EH (cell line): ENCODE measurements around the gene CEBPA.

Source experiments
- DNase-seq: peaks from one replicate; pipeline ENCODE4 v3.0.0-alpha.2; 2015; ENCODE audit warnings: low read depth

The CEBPA gene

DNA sequence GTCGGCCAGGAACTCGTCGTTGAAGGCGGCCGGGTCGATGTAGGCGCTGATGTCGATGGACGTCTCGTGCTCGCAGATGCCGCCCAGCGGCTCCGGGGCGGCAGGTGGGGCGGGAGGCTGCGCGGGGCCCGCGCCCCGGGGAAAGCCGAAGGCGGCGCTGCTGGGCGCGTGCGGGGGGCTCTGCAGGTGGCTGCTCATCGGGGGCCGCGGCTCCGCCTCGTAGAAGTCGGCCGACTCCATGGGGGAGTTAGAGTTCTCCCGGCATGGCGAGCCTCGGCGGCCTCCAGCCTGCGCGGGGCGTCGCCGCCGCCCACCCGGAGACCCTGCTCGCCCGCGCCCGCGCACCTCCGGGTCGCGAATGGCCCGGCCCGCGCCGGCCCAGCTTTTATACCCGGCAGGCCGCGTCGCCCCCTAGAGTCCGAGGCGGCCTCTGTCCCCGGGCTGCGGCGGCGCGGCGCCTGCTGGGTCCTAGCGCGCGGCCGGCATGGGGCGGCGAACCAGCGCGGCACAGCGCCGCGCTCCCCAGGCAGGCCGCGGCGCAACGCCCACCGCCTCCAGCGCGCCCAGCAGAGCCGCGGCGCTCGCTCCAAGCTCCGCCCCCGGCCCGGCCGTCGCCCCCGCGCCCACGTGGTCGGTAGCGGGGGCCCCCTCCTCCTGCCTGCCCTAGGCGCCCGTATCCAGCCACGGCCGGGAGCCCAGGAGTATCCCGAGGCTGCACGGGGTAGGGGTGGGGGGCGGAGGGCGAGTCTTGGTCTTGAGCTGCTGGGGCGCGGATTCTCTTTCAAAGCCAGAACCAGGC, at the start of gene CEBPA:
Gene CEBPA, minus strand, starts transcription at position 360 of the 799 bp plus-strand sequence. Its CDS starts 120 bp downstream, at position 240.
- peak; percentile 80 for DNase-seq

DNA sequence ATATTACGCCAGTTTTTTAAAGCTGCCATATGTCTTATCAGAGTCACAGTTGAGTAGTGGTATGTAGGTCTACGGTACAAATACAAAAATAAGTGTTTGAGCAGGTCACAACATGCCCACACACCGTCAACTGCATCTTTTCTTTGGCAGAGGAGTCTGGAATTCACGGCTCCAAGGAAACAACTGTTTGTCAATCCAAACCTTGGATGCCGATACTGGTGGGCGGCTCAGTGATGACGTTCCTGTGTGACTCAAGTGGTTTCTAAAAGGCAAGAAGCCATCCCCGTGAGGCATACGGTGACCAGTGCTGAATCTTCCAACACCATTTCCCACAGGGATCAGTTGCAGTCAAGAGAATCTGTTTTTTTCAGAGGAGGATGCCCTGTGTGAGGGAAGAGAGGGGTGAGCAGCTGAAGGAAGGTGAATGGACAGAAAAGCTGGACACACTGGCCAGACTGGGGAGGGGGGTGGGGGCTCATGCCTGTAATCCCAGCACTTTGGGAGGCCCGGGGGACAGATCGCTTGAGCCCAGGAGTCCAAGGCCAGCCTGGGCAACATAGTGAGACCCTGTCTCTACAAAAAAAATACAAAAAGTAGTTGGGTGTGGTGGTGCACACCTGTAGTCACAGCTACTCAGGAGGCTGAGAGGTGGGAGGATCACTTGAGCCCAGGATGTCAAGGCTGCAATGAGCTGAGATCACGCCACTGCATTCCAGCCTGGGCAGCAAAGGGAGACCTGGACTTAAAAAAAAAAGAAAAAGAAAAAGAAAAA, 48.4 kb upstream of the CEBPA start:
- peak; percentile 37 for DNase-seq

DNA sequence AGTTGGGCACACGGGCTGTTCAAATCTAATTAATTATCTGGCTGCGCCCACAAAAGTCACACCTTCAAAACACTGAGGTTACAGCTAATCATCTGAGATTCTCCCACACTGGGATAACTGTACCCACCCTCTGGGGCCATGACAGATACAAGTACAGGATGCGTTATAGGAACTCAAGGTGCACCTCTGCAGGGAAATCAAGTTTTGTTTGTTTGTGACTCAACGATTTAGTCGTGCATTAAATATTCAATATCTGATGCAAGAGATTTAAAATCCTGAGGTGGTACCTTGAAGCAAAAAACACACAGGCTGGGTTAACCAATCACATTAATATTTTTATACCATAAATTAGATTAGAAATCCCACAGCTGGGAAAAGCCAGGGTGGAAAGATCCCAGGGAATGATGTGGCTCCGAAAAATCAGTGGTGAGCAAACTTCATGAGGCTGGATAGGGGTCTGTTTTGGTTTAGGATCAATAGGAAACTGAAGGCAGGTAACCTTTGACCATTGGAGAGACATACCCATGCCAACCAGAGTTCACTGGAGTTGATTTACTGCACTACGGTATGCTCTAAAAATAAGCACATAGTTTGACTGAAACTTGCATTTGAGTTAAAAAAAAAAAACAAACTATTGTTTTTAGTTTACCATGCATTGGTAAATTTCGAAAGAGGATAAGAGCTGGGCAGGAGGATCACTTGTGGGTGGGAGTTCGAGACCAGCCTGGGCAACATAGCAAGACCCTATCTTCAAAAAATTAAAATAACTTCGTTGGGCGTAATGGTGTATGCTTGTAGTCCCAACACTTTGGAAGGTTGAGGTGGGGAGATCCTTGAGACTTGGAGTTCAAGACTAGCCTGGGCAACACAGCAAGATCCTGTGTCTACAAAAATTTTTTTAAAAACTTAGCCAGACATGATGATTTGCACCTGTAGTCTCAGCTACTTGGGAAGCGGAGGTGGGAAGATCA, 47.3 kb upstream of the CEBPA start:
- DNase-seq: no peak

DNA sequence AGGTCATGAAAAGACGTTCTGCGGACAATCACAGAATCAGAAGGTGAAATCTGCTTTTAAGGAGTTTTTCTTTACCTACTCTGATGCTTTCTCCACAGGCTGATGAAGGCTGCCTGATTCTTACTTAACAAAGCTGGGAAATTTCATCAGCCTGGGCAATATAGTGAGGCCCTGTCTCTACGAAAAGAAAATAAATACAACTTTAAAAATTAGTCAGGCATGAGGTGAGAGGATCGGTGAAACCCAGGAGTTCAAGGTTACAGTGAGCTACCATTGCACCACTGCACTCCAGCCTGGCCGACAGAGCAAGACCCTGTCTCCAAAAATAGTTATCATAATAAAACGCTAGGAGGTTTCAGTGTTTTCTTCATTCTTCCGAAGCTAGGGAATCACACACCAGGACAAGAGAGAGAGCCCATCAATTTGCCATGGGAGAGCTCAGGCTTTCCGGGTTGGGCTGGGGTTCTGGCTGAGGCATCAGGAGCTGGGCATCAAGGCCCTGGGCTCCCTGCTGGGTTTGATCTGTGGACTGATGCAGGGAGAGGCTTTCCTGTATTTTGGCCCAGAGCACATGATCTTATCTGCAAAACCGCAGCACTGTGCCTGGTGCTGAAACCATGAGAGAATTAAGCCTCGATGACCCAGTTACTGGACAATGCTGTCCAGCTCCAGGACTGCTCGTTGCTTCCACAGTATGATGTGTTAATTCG, 46.1 kb upstream of the CEBPA start:
- DNase-seq: peak; percentile 48

DNA sequence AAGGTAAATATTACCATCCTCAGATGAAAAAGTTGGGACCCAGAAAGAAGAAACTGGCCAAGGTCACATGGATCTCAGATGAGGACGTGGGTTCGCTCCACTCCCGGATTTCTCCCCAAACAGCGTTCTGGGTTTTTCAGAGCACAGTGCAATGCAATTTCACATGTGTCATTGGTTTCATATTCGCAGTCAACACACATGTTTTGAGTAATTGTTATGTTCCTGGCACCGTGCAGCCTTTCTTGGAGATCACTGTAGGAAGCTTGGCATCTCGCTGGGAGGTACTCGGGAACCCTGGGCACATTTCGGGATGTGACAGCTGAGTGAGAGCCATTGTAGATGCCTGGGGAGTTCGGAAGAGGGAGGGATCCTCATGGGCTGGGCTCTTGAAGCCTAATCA, 45.0 kb upstream of the CEBPA start:
- no peak for DNase-seq

DNA sequence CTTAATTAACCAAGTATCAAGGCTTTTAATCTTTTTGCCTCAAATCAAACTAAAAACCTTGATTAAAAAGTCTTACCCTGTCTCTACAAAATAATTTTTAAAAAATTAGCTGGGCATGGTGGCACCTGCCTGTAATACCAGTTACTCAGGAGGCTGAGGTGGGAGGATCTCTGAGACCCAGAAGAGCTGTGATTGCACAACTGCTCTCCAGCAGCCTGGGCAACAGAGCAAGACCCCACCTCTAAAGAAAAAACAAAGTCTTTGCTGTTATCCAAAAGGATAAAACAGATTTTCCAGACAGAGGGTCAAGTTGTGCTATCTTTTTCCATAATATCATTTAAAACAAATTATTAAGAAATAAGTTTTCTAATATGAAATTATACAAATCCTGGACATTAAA, 44.3 kb upstream of the CEBPA start:
- DNase-seq: no peak

DNA sequence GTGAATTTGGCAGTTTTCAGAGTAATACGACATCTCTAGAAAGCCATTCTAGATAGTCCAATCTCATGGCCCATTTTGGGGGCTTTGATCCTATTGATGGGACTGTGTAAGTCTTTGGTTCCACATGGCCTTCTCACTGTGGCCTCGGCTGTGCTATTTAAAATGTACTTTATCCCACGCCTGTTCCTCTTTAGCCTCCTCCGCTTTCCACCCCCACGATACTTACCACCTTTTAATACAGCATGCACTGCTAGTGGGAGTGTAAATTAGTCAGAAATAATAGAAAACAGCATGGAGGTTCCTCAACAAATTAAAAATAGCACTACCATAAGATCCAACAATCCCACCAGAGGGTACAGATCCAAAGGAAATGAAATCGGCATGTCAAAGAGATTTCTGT, 42.8 kb upstream of the CEBPA start:
- no peak for DNase-seq

DNA sequence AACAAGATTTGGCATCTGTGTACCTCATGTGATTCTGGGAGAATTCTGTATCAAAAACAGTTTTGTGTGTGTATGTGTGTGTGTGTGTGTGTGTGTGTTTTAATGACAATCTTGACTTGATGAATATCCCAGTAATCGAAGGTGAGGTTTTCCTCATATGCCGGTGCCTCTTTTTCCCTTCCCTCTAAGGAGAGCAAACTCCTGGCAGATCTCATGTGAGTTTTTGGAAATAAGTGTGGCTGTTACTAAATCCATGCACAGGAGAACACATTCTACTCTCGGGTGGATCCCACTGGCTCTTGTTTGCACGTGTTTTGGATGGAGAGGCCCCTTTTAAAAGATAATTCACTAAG, 42.2 kb upstream of the CEBPA start:
- DNase-seq: no peak

DNA sequence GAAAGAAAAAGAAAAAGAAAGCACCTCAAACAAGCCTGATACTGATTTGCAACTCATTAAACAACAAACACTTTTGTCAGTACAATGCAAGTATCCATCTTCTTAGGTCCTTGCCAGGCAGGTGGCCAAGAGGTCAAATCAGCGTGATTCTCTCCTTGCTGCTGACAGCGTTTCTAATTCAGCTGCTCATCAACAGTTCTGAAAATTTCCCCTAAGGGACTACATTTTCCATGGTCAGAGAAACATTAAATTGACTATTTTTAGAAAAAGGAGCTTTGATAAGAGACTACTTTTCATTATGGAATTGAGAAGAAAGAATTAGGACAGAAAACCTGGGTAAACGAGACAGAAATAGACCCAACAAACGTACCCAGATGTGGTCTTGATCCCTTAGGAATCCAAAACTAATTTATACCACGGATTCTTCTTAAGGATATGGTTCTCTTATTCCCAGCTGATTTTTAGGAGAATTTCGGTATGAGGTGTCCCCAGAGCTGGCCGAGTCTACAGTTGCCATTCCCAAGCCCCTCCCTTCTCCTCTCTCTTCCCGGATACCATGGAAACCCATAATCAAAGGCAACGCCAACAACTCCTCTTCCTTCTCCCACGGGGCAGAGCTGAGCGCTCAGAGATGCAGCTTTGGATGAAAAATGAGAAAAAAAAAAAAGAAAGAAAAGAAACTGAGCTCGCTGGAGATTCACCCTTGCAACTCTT, 41.7 kb upstream of the CEBPA start:
- DNase-seq: peak; percentile 22

DNA sequence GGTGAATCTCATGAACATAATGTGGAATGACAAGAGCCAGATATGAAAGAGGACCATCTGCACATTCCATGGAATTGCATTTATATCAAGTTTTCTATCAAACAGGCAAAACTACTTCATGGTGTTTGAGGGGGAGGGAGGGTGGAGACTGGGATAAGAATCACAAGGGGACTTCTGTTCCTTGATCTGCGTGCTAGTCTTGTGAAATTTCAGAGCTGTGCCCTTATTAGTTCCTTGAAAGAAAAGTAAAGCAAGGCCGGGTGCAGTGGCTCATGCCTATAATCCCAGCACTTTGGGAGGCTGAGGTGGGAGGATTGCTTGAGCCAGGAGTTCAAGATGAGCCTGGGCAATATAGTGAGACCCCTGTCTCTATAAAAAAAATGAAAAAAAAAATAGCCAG, 41.0 kb upstream of the CEBPA start:
- no peak for DNase-seq

DNA sequence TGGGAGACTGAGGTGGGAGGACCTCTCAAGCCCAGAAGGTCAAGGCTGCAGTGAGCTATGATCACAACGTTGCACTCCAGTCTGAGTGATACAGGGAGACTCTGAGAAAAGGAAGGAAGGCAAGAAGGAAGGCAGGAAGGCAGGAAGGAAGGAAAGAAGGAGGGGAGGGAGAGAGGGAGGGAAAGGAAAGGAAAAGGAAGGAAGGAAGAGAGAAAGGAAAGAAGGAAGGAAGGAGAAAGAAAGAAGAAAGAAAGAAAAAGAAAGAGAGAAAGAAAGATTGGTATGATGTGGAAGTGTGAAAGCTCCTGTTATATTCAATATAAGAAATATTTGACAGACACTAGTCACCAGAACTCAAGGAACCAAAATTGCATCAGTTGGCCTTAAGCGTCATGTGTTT, 38.7 kb upstream of the CEBPA start:
- no peak for DNase-seq

DNA sequence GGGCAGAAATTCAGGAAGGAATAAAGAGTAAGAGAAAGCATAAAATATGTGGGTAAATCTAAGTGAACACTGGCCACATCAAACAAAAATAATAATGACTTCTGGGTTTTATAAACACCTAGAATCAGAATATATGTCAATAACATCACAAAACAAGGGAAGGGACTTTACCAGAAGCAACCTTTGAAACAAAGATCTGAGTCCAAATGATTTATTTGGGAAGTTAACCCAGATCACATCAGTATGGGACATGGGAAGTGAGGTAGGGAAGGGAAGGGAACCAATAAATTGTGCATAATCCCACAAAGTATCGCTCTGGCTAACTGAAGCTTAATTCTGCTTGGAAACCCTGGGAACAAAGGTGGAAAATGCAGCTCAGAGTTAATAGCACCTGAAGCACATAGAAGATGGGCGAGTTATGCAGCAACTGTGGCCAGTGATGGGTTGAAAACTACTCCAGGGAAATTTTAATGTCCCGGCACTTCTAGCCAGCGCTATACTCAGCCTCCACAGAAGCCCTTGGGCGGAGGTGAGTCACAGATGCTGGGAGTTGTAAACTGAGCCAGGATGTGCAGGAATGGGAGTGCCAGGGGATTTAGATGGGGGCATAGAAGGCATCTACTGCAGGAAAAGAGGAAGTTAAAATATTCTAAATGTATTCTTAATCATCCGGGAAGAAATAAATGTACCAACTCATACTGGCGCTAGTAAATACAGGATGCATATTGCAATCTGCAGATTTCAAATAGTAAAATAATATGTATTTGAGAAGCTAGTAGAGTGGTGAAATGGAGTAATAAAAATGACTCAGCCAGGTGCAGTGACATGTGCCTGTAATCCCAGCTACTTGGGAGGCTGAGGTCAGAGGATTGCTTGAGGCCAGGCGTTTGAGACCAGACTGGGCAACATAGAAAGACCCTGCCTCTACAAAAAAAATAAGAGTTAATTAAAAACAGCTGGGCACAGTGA, 37.0 kb upstream of the CEBPA start:
- peak; percentile 6 for DNase-seq

DNA sequence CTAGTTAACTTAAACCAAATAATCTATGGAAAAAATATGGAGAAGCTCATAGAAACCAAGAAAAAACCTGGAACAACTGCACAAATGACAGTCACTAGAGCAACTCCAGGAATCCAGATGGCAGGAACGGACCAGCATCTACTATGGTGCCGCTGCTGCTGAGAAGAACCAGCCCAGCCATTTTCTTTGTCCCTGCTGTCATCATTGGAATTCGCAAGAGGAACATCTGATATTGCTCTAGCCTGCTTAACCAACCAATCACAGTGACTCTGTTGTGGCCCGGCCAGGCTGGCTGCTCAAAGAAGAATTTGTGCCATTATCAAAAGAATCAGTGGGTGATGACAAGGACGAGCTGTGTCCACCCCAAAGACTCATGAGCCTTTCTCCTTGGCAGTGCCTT, 33.1 kb upstream of the CEBPA start:
- DNase-seq: no peak

DNA sequence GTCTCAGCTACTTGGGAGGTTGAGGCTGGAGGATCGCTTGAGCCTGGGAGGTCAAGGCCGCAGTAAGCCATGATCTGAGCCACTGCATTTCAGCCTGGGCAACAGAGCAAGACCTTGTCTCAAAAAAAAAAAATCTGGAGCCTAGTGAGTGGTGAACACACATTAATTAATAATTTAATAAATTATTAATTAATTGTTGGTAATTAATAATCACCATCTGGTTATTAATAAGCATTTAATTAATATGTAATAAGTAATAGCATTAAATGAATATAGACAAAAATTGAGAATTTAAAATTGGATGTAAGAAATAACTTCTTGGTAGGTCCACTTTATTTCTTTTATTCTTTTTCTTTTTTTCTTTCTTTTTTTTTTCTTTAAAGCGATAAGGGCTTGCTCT, 31.9 kb upstream of the CEBPA start:
- no peak for DNase-seq

DNA sequence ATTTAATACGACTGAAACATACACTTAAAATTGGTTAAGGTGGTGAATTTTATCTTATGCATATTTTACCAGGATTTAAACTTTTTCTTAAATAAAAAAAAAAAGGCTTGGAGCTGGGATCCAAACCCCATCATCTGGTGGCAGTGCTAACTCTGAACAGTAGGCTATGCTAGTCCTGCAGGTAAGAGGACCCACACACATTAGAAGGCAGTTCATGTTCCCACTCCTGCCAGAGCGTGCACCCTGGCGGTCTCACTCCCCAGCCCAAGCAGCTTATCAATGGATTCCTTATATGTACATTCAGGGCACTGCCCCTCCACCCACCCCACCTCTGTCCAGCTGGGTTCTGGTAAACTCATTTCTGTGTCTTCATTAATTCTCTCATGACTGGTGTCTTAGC, 31.3 kb upstream of the CEBPA start:
- DNase-seq: no peak

DNA sequence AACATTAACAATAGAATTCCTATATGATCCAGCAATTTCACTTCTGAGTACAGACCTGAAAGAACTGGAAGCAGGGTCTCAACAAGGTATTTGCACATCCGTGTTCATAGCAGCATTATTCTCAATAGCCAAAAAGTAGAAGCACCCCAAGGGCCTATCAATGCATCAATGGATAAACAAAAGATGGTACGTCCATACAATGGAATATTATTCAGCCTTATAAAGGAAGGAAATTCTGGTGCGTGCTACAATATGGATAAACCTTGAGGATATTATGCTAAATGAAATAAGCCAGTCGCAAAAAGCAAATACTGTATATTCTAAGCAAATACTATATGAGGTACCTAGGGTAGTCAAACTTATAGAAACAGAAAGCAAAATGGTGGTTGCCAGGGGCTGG, 30.8 kb upstream of the CEBPA start:
- DNase-seq: no peak

DNA sequence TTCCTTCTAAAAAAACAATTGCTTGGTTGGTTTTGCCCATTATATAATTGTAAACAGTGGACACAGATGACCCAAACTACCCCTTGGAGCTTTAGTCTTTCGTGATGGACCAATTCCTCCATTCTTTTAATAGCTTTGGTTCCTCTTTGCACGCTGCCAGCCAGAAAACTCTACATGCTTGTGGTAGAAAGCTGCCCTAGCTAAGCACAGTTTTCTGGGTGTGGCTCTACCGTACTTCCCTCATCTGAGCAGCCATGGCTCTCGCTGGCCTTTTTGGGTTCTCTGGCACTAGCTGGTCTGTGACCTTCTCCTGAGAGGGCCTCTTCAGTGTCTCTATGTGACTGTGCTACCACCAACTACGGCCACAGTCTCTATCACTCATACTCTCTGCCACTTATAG, 29.9 kb upstream of the CEBPA start:
- no peak for DNase-seq

DNA sequence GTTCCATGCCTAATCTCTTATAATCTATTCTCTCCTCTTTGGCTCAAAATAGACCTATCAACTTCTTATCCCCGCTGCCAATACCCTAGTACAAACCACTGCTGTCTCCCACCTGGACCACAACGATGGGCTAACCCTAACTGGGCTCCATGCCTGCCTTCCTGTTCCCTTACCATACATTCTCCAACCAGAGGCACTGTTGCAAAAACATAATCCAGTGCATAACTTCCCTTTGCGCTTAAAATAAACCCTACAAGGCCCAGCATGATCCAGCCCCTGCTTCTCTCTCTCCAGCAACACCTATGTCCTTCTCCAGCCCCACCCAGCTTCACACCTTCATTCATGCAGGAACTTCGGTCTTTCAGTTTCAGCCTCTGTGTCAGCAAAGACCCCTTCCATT, 27.4 kb upstream of the CEBPA start:
- DNase-seq: no peak

DNA sequence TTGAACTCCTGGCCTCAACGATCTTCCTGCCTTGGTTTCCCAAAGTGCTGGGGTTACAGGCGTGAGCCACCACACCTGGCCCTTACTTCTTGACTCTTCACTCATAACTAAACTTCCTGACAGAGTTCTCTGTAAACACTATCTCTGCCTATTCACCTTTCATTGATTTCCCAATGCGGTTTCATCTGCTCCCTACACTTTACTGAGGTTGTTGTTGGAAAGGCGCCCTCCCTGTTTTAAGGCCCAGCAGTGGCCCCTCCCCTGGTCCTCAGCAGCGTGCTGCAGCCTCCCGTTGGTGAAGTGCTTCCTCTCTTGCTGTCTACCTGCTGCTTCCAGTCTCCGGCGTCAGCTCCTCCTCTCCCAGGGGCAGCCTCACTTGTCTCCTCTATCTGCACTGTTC, 26.7 kb upstream of the CEBPA start:
- no peak for DNase-seq

DNA sequence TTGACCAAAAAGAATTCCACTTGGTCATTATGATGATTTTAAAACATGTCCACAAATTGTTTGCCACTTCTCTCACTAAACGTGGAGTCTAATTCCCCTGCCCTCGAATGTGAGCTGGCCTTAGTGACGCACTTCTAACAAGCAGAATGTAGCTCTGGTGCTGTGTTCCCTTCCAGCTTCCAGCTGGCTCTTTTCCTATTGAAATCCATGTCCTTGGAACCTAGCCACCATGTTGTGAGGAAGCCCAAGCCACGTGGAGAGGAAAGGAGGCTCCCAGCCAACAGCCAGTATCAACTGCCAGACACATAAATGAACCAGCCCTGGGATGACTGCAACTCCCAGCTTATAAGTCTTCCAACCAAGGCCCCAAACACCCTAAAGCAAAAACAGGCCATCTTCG, 23.6 kb upstream of the CEBPA start:
- DNase-seq: peak; percentile 19
